Activated T-cell treated with anti-CD3 and anti-CD28 coated beads, Interleukin-2, amount 50 U/mL, for 72 hours (primary cell): Measurements from ENCODE around the gene ESPL1. TPM values are rescaled to one million over a fixed set of nuclear protein-coding genes. Genes with fewer than 3 reads are reported as not detected.
"Not testable (repeated sequence)": the region's sequence is repeated elsewhere in the genome, so short reads cannot be mapped to it uniquely, and the experiment has no call there.

ENCODE experiments used
- ATAC-seq, 2 donors: fragments of 150-1000 bp; cut with Tn5 transposase; replicated peaks in 1 of 2; 2 replicates each; pipeline ENCODE4 v1.10.0; 2021; ENCODE audit warnings: moderate library complexity in 2 of 2, mild to moderate bottlenecking in 1 of 2
- DNase-seq, 2 donors: peaks; one replicate each; pipeline ENCODE4 v3.0.0; 2021 to 2022; ENCODE audit warnings: mixed read lengths in 1 of 2
- H3K27ac Mint-ChIP-seq: one replicate; pipeline ENCODE4 v1.8.0; 2022; ENCODE audit warnings: mild to moderate bottlenecking, moderate library complexity, mixed read lengths
- H3K27me3 Mint-ChIP-seq: one replicate; pipeline ENCODE4 v1.8.0; 2022; ENCODE audit warnings: low read depth, mixed read lengths
- H3K36me3 Mint-ChIP-seq, 2 donors: one replicate each; pipeline ENCODE4 v1.8.0; 2022; ENCODE audit warnings: mixed read lengths in 2 of 2, mild to moderate bottlenecking in 1 of 2; ENCODE audit not compliant: insufficient read depth in 2 of 2
- H3K4me1 Mint-ChIP-seq: one replicate; pipeline ENCODE4 v1.8.0; 2022; ENCODE audit warnings: low read depth, mixed read lengths
- H3K4me3 Mint-ChIP-seq, 2 donors: one replicate each; pipeline ENCODE4 v1.8.0; 2022; ENCODE audit warnings: mild to moderate bottlenecking in 2 of 2, mixed read lengths in 2 of 2, moderate library complexity in 2 of 2
- H3K9me3 Mint-ChIP-seq, 2 donors: one replicate each; pipeline ENCODE4 v1.8.0; 2022; ENCODE audit warnings: mixed read lengths in 2 of 2
- total RNA-seq, 2 donors: library from RNA; stranded (reverse); gene quantifications; one replicate each; pipeline ENCODE4 v1.2.3, GENCODE V29; 2022

The ESPL1 gene
- total RNA-seq, 2 donors from 2014 or later: 71.9 to 75.5 TPM

DNA sequence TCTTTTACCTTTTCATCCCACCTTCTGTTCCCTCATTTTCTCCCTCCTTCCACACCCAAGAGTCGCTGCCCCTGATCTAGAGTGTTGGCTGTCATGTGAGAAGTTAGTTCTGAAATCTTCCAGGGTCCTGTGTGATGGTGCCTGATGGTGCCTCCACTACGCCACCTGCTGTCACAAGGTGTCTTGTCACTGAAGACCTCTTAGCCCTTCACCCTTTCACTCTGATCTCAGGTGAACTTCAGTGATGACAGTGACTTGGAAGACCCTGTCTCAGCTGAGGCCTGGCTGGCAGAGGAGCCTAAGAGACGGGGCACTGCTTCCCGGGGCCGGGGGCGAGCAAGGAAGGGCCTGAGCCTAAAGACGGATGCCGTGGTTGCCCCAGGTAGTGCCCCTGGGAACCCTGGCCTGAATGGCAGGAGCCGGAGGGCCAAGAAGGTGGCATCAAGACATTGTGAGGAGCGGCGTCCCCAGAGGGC, 19.7 kb downstream of the ESPL1 start:
- H3K27me3 Mint-ChIP-seq: no peaks in the 10 kb centered on the region
- no peaks in the 10 kb centered on the region for H3K9me3 Mint-ChIP-seq
- no peak overlapping the region for H3K27ac Mint-ChIP-seq
- DNase-seq (peak; percentile 57 to 65), ATAC-seq (peak; percentile 61 to 70)
- H3K4me1 Mint-ChIP-seq: peaks cover 32% of the 10 kb centered on the region
- peaks cover 14 to 42% of the 10 kb centered on the region in 2 donors for H3K36me3 Mint-ChIP-seq
- H3K4me3 Mint-ChIP-seq: no peak overlapping the region

DNA sequence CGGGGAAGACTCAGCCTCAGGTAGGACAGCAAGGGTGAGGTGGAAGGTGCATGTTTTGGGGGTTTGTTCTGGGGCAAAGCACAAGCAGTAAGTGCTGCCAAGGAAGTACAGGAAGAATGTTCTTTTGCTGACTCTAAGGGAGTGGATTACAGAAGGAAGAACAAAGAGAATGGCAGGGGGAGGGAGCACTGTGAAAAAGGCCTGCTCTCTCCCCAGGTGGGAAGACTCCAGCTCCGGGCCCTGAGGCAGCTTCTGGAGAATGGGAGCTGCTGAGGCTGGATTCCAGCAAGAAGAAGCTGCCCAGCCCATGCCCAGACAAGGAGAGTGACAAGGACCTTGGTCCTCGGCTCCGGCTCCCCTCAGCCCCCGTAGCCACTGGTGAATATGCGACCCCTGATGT, 20.2 kb downstream of the ESPL1 start:
- H3K27ac Mint-ChIP-seq: no peak overlapping the region
- no peak for ATAC-seq
- DNase-seq: no peak

DNA sequence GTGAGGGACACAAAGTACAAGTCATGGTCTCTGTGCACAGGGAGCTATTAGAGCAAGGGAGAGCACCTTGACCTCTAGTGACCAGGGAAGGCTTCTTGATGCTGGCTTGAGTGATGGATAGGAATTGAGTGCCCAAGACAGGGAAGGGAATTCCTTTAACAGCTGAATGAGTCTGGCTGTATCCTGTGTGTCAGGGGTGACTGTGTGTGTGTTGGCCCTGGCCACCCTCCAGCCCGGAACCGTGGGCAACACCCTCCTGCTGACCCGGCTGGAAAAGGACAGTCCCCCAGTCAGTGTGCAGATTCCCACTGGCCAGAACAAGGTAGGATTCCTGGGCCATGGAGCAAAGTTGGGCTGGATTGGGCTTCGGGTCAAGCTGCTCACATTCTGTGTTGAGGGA, 21.8 kb downstream of the ESPL1 start:
- H3K36me3 Mint-ChIP-seq: peaks cover 10 to 40% of the 10 kb centered on the region in 2 donors
- H3K27ac Mint-ChIP-seq: peak overlapping the region; percentile 61
- H3K4me1 Mint-ChIP-seq: peaks cover 35% of the 10 kb centered on the region
- H3K9me3 Mint-ChIP-seq: no peaks in the 10 kb centered on the region
- H3K27me3 Mint-ChIP-seq: no peaks in the 10 kb centered on the region
- ATAC-seq (no peak), DNase-seq (no peak)
- peak overlapping the region; percentile 55 to 60 for H3K4me3 Mint-ChIP-seq

More for the DNA sequence above, 20.2 kb downstream of the ESPL1 start:
- H3K36me3 Mint-ChIP-seq: peaks cover 14 to 43% of the 10 kb centered on the region in 2 donors
- no peaks in the 10 kb centered on the region for H3K27me3 Mint-ChIP-seq
- H3K4me1 Mint-ChIP-seq: peaks cover 32% of the 10 kb centered on the region
- no peak overlapping the region for H3K4me3 Mint-ChIP-seq
- H3K9me3 Mint-ChIP-seq: no peaks in the 10 kb centered on the region

DNA sequence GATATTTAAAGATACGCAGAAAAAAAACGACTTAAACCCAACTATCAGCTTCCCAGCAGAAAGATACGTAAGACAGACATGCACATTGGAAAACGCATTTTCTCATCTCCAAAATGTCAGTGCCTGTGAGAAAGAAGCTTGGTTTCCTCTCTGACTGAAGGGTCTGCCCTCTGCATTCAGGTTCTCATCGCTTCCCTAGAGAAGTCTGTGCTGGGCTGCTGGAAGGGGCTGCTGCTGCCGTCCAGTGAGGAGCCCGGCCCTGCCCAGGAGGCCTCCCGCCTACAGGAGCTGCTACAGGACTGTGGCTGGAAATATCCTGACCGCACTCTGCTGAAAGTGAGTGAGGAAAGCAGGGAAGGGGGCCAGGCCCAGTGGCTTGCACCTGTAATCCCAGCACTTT, 22.6 kb downstream of the ESPL1 start:
- no peaks in the 10 kb centered on the region for H3K9me3 Mint-ChIP-seq
- H3K36me3 Mint-ChIP-seq: peaks cover 10 to 36% of the 10 kb centered on the region in 2 donors
- peak; percentile 14 to 15 for ATAC-seq
- peak overlapping the region; percentile 55 to 60 for H3K4me3 Mint-ChIP-seq
- H3K4me1 Mint-ChIP-seq: peaks cover 43% of the 10 kb centered on the region
- H3K27me3 Mint-ChIP-seq: no peaks in the 10 kb centered on the region
- DNase-seq: peak; percentile 17 to 21
- H3K27ac Mint-ChIP-seq: peak overlapping the region; percentile 61

DNA sequence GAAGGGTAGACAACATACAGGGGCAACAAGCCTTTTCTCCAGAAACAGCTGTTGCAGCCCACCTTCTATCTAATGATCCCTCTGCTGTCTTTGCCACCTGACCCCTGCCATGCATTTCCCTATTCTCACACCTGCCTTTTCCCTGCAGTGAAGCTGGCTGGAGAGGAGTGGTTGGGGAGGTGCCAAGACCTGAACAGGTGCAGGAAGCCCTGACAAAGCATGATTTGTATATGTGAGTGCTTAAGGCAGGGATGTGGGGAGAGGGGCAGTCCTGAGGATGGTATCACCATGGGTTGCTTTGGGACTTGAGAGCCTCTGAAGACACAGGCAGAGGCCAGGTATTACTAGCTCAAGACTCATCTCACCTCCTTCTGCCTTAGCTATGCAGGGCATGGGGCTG, 24.3 kb downstream of the ESPL1 start:
- H3K27me3 Mint-ChIP-seq: no peaks in the 10 kb centered on the region

DNA sequence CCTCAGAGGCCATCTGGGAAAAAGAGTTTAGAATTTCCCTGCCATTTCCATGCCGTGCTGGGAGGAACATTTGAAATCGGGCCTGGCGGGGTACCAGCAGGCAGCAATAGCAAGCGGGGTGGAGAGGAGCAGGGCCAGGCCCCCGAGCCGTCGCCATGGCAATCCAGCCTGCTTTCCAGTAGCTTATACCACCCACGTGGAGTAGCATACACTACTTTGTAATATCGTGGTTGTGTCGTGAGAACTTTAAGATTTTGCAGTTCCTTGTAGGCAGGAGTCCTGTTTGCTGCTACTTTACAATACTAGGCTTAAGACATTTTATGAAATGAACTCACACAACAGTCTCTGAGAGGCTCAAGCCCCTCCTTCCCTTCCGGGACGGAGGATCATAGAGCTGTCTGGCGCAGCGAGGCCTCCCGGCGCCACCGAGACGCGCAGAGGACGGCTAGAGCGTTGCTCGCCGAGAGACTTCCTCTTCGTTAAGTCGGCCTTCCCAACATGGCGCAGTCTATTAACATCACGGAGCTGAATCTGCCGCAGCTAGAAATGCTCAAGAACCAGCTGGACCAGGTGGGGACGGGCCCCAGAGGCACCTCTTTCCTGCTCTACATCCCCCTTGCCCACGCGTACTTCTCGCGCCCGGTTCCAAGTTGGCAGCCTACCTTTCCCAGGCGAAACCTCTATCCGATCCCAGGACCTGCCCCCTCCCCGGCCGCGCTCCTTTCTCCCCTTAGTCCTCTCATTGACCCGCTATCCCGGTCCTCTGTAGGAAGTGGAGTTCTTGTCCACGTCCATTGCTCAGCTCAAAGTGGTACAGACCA, 27.2 kb downstream of the ESPL1 start, which contains the start of gene PFDN5:
Gene PFDN5 (plus strand): TSS at position 473 of the 821 bp plus-strand sequence. CDS start 26 bp downstream, at position 499.
- Mint-ChIP-seq H3K9me3 (no peaks in the 10 kb centered on the region), H3K4me3 (peak within 1 kb of the TSS; percentile 96 to 97), H3K27ac (peak within 1 kb of the TSS; percentile 94), H3K36me3 (peaks cover 13 to 32% of the 10 kb centered on the region in 2 donors), H3K4me1 (peaks cover 64% of the 10 kb centered on the region), H3K27me3 (no peaks in the 10 kb centered on the region)
- ATAC-seq: peak; percentile 85 to 86
- DNase-seq: peak; percentile 90 to 92

More for the DNA sequence above, 24.3 kb downstream of the ESPL1 start:
- Mint-ChIP-seq H3K27ac (no peak overlapping the region), H3K4me3 (no peak overlapping the region), H3K4me1 (peaks cover 58% of the 10 kb centered on the region), H3K9me3 (no peaks in the 10 kb centered on the region), H3K36me3 (peaks cover 13 to 40% of the 10 kb centered on the region in 2 donors)
- no peak for ATAC-seq
- DNase-seq: no peak

DNA sequence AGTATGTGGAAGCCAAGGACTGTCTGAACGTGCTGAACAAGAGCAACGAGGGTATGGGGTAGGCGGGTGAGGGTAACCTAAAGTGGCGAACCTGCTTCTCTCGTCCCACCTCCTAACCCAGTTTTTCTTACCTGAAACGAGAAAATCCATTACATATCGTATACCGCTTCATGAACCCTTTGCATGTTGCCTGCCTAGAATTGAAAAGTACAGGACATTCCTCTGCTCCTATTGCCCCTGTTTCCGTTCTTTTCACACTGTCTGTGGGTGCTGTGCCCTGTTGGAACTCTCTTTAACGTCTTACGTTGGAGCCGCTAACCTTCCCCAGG, 27.8 kb downstream of the ESPL1 start:
- Mint-ChIP-seq H3K36me3 (peaks cover 16 to 37% of the 10 kb centered on the region in 2 donors), H3K27ac (peak overlapping the region; percentile 94), H3K27me3 (no peaks in the 10 kb centered on the region), H3K4me3 (peak overlapping the region; percentile 96 to 97), H3K4me1 (peaks cover 64% of the 10 kb centered on the region), H3K9me3 (no peaks in the 10 kb centered on the region)
- DNase-seq: peak in 1 of 2 donors; percentile 17
- ATAC-seq: no peak

DNA sequence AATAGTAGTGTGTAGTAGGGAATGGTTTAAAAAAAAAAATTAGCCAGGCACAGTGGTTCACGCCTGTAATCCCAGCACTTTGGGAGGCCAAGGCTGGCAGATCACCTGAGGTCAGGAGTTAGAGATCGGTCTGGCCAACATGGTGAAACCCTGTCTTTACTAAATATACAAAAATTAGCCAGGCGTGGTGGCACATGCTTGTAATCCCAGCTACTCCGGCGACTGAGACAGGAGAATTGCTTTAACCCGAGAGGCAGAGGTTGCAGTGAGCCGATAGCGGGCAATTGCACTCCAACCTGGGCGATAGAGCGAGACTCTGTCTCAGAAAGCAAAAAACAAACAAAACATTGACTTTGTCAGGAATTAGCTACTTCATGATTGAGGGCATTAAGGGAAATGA, 29.0 kb downstream of the ESPL1 start:
- Mint-ChIP-seq H3K4me3 (peak overlapping the region; percentile 96 to 97), H3K36me3 (peaks cover 18 to 34% of the 10 kb centered on the region in 2 donors), H3K4me1 (peaks cover 71% of the 10 kb centered on the region), H3K27ac (peak overlapping the region; percentile 94)
- H3K9me3 Mint-ChIP-seq, DNase-seq, H3K27me3 Mint-ChIP-seq, ATAC-seq: not testable (repeated sequence)

DNA sequence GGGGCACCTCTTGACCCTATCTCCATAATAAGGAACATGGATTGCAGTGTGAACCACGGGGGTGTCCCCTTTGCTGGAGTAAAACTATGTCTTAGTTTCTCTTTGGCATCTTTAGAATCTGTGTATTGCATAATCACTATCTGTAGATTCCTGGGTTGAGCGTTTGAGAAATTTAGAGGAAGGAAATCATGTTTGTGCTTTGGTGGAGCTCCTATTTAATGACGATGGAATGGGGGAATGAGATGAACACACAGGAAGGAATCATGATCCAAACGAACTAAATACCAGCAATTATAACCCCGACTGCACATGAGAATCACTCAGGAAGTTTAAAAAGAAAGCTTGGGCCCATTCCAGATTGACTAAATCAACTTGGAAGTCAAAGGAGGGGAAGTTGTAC, 30.1 kb downstream of the ESPL1 start:
- Mint-ChIP-seq H3K9me3 (no peaks in the 10 kb centered on the region), H3K4me1 (peaks cover 80% of the 10 kb centered on the region), H3K4me3 (peak overlapping the region in 1 of 2 donors; percentile 19), H3K27ac (peak overlapping the region; percentile 35), H3K36me3 (peaks cover 20 to 35% of the 10 kb centered on the region in 2 donors), H3K27me3 (no peaks in the 10 kb centered on the region)
- DNase-seq (no peak), ATAC-seq (no peak)

DNA sequence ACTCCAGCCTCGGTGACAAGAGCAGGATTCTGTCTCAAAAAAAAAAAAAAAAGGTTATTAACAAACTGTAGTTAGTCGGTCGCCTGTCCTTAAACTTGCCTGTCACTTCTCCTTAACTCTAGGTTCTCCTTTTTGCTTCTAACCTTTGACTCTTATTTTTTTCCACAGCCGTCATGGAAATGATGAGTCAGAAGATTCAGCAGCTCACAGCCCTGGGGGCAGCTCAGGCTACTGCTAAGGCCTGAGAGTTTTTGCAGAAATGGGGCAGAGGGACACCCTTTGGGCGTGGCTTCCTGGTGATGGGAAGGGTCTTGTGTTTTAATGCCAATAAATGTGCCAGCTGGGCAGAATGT, 31.0 kb downstream of the ESPL1 start:
- peaks cover 80% of the 10 kb centered on the region for H3K4me1 Mint-ChIP-seq
- H3K27me3 Mint-ChIP-seq: no peaks in the 10 kb centered on the region
- H3K9me3 Mint-ChIP-seq: no peaks in the 10 kb centered on the region
- peak; percentile 55 to 64 for DNase-seq
- peak overlapping the region; percentile 97 for H3K27ac Mint-ChIP-seq
- H3K4me3 Mint-ChIP-seq: peak overlapping the region; percentile 89 to 93
- peaks cover 20 to 31% of the 10 kb centered on the region in 2 donors for H3K36me3 Mint-ChIP-seq
- peak; percentile 44 to 52 for ATAC-seq

DNA sequence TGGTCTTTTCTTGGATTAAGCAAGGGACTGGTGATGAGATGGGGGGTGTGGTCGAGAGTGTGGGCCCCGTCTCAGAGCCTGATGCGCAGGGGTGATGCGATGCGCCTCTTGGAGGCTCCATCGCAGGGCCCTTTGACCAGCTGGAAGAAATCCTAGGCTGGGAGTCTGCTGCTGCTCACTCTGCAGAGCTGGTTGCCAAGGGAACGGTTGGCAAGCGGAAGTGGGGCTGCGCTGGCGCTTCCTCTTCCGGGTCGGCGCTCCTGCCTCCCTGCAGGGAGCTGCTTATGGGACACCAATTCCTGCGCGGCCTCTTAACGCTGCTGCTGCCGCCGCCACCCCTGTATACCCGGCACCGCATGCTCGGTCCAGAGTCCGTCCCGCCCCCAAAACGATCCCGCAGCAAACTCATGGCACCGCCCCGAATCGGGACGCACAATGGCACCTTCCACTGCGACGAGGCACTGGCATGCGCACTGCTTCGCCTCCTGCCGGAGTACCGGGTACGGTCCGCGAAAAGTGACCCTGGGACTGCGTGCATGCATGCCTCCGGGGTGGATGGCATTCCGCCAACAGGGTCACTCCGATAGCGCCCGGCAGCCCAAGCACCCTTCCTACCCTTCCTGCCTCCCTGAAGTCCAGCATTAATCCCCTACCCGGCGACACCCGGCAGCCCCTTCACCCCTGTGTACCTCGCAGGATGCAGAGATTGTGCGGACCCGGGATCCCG, 31.5 kb downstream of the ESPL1 start, which contains the start of gene MYG1:
Gene MYG1 (plus strand): TSS at position 242 of the 727 bp plus-strand sequence. CDS start 43 bp downstream, at position 285.
- ATAC-seq: peak; percentile 78 to 81
- Mint-ChIP-seq H3K4me3 (peak within 1 kb of the TSS; percentile 89 to 93), H3K36me3 (peaks cover 20 to 31% of the 10 kb centered on the region in 2 donors), H3K27me3 (no peaks in the 10 kb centered on the region), H3K27ac (peak within 1 kb of the TSS; percentile 97), H3K9me3 (no peaks in the 10 kb centered on the region), H3K4me1 (peaks cover 79% of the 10 kb centered on the region)
- DNase-seq: peak; percentile 87 to 89

DNA sequence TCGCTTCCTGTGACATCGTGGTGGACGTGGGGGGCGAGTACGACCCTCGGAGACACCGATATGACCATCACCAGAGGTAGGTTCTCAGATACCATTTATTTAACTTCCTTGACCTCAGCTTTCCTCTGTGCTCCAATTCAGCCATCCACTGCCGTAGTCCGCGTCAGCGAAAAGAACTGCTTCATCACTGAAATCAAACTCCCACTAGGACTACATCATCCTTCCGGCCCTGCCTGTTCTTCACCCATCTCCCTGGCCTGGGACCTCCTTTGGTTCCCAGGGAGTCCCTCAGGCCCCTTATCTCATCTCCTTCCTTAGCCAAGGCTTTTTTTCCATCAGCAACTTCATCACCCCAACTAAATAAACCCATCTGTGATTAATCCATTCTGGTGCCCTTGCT, 32.1 kb downstream of the ESPL1 start:
- H3K36me3 Mint-ChIP-seq: peaks cover 20 to 31% of the 10 kb centered on the region in 2 donors
- no peak for ATAC-seq

DNA sequence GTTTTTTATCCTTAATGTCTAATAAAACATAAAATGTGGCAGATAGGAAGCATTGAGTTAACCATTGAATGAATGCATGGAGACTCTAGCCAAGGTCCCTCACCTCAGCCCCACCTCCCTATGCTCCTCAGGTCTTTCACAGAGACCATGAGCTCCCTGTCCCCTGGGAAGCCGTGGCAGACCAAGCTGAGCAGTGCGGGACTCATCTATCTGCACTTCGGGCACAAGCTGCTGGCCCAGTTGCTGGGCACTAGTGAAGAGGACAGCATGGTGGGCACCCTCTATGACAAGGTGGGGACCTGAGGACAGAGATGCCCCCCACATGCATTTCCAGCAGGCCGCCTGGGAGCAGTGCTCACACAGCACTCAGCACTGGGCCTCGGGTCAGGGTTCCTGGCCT, 34.8 kb downstream of the ESPL1 start:
- H3K4me1 Mint-ChIP-seq: peaks cover 47% of the 10 kb centered on the region
- DNase-seq: no peak
- no peak for ATAC-seq
- H3K27me3 Mint-ChIP-seq: no peaks in the 10 kb centered on the region
- no peaks in the 10 kb centered on the region for H3K9me3 Mint-ChIP-seq
- peak overlapping the region in 1 of 2 donors; percentile 16 for H3K4me3 Mint-ChIP-seq
- H3K36me3 Mint-ChIP-seq: peaks cover 18 to 25% of the 10 kb centered on the region in 2 donors
- peak overlapping the region; percentile 45 for H3K27ac Mint-ChIP-seq

More for the DNA sequence above, 32.1 kb downstream of the ESPL1 start:
- H3K9me3 Mint-ChIP-seq: no peaks in the 10 kb centered on the region
- peak in 1 of 2 donors; percentile 26 for DNase-seq
- peak overlapping the region; percentile 89 to 93 for H3K4me3 Mint-ChIP-seq
- no peaks in the 10 kb centered on the region for H3K27me3 Mint-ChIP-seq
- H3K27ac Mint-ChIP-seq: peak overlapping the region; percentile 91
- peaks cover 74% of the 10 kb centered on the region for H3K4me1 Mint-ChIP-seq
